ENCODE results near the gene COQ8A.
"Not testable (repeated sequence)": the region's sequence is repeated elsewhere in the genome, so short reads cannot be mapped to it uniquely, and the experiment has no call there.

Gene COQ8A

DNA sequence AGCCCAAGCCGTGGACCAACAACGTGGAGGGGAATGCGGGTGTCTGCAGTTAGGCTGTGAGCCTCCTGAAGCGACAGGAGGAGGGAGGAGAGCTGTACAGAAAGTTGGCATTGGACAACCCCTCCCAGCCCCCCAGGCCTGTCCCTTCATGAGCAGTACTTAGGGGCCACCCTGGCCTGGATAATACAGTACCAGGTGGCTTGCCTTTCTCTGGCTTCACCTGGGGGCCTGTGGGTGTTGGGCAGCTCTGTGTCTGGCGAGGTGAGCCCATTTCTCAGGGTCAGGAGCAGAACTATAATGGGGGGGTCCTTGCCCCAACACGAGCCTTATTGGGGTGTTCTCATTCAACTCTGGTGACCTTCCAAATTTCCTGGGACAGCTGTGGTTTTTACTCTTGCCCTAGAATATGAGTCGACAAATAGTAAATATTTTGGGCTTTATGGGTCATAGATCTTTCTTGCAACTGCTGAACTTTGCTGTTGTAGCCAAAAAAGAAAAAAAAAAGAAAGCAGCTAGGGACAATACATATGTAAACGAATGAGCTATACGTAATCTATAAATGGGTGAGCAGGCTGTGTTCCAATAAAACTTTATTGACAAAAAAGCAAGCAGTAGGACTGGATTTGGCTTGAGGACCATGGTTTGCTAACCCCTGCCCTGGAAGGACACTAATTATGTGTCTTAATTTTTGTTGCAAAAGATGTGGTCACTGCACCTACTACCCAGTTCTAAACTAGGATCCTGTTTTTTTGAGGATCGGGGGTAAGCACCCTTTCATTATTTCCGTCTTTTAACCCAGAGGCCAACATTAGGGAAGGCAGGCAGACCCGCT is 11.4 kb downstream of the COQ8A start:
- no peaks in the 10 kb centered on the region for H3K27me3 ChIP-seq (ENCODE audit: low read depth)
- in situ Hi-C loops (cut with MboI; ENCODE audit: low sequenced_read_pairs), result no loop called here
- DNase-seq (ENCODE audit: low spot score in 2 of 2), result peak in 1 of 2 experiments; percentile 1
- H3K36me3 ChIP-seq (replicated peaks), result no peaks in the 10 kb centered on the region
- H3K9me3 ChIP-seq, result no peaks in the 10 kb centered on the region
- H3K4me3 ChIP-seq, result no peak overlapping the region
- no peaks in the 10 kb centered on the region for H3K4me1 ChIP-seq

DNA sequence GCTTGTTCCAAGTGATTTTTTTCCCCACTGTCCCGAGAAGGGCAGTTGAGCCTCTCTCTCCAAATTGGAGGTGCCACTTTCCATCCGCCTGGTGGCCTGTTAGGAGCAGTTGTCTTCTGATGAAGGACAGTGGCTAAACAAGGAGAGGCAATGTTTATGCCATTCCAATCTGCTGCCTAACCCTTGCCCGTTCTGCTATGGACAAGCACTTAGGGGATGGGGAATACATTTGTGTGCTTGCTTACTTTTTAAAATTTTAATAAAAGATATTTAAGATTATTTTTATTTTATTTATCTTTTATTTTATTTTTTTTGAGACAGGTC is 12.0 kb downstream of the COQ8A start:
- H3K9me3 ChIP-seq, result no peaks in the 10 kb centered on the region
- DNase-seq (ENCODE audit: low spot score in 2 of 2), result no peak
- H3K4me1 ChIP-seq, result no peaks in the 10 kb centered on the region
- in situ Hi-C loops (cut with MboI; ENCODE audit: low sequenced_read_pairs), result no loop called here
- no peak overlapping the region for H3K4me3 ChIP-seq
- no peaks in the 10 kb centered on the region for H3K36me3 ChIP-seq (replicated peaks)
- no peaks in the 10 kb centered on the region for H3K27me3 ChIP-seq (ENCODE audit: low read depth)

DNA sequence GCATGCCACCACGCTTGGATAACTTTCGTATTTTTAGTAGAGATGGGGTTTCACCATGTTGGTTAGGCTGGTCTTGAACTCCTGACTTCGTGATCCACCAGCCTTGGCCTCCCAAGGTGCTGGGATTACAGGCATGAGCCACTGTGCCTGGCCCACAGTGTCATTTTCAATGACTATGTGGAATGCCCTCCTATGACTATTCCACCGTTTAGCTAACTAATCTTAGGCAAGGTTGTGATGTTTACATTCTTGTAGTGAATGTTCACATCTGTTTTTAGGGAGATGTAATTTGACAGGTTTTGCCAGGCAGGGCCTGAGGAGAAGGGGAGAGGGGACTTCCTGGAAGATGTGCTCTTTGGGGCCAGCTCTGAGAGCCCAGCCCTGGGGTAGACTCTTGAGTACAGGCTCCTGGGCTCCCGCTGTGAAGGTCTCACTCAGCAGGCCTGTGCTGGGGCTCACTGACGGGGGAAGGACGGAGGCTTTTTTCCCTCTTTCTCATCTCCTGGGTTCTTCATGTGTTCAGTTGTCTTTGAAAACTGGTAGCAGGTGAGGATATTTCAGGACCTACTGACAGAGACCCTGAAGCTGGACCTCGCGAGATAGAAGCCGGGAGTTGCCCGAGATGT is 13.2 kb downstream of the COQ8A start:
- no peak for DNase-seq (ENCODE audit: low spot score in 2 of 2)
- H3K36me3 ChIP-seq (replicated peaks), result no peaks in the 10 kb centered on the region
- in situ Hi-C loops (cut with MboI; ENCODE audit: low sequenced_read_pairs), result no loop called here
- no peak overlapping the region for H3K4me3 ChIP-seq
- no peaks in the 10 kb centered on the region for H3K9me3 ChIP-seq
- no peaks in the 10 kb centered on the region for H3K27me3 ChIP-seq (ENCODE audit: low read depth)
- H3K4me1 ChIP-seq, result no peaks in the 10 kb centered on the region

DNA sequence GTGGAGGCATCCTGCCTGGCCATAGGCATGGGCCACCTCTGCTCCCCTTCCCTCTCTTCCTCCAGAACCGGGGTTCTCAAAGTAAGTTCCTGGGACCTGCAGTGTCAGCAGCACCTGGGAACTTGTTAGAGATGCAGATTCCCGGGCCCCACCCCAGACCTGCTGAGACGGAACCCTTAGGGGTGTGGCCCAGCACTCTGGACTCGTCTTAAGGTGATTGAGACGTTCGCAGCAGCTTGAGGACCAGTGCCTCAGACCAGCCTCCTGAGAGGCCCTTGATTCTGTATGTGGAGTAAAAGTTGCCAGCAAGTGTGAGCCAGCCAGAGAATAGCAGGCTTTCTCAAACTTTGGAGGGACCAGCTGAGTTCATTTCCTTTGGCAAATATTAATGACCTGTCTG is 14.2 kb downstream of the COQ8A start:
- Histone ChIP-seq H3K4me3 (no peak overlapping the region), H3K9me3 (no peaks in the 10 kb centered on the region), H3K4me1 (no peaks in the 10 kb centered on the region), H3K27me3 (ENCODE audit: low read depth) (no peaks in the 10 kb centered on the region), H3K36me3 (replicated peaks) (no peaks in the 10 kb centered on the region)
- in situ Hi-C loops (cut with MboI; ENCODE audit: low sequenced_read_pairs), result no loop called here
- DNase-seq (ENCODE audit: low spot score in 2 of 2), result no peak

DNA sequence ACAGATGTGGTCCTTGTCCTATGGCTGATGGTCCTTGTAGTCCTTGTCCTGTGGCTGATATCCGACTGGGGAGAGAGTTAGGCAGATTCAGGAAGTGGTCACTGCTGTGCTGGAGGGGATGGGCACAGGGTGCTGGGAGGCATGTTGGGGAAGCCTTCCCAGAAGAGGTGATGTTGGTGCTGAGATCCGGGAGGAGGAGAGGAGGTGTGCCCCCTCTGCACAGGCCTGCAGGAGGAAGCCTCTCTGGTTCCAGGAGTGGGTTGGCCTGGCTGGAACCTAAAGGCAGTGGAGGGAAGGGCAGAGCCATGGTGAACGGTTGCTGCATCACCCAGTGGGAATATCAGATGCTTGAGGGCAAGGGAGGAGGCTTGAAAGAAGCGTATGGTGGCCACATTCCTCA is 14.7 kb downstream of the COQ8A start:
- Histone ChIP-seq H3K4me1 (no peaks in the 10 kb centered on the region), H3K27me3 (ENCODE audit: low read depth) (no peaks in the 10 kb centered on the region), H3K9me3 (no peaks in the 10 kb centered on the region), H3K4me3 (no peak overlapping the region), H3K36me3 (replicated peaks) (no peaks in the 10 kb centered on the region)
- in situ Hi-C loops (cut with MboI; ENCODE audit: low sequenced_read_pairs), result no loop called here
- peak in 1 of 2 experiments; percentile 2 for DNase-seq (ENCODE audit: low spot score in 2 of 2)

DNA sequence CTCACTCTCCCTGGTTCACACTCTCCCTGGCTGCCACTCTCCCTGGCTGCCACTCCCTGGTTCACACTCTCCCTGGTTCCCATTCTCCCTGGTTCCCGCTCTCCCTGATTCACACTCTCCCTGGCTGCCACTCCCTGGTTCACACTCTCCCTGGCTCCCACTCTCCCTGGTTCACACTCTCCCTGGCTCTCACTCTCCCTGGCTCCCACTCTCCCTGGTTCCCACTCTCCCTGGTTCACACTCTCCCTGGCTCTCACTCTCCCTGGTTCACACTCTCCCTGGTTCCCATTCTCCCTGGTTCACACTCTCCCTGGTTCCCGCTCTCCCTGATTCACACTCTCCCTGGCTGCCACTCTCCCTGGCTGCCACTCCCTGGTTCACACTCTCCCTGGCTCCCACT is 15.8 kb downstream of the COQ8A start:
- in situ Hi-C loops (cut with MboI; ENCODE audit: low sequenced_read_pairs); DNase-seq (ENCODE audit: low spot score in 2 of 2): not testable (repeated sequence)

DNA sequence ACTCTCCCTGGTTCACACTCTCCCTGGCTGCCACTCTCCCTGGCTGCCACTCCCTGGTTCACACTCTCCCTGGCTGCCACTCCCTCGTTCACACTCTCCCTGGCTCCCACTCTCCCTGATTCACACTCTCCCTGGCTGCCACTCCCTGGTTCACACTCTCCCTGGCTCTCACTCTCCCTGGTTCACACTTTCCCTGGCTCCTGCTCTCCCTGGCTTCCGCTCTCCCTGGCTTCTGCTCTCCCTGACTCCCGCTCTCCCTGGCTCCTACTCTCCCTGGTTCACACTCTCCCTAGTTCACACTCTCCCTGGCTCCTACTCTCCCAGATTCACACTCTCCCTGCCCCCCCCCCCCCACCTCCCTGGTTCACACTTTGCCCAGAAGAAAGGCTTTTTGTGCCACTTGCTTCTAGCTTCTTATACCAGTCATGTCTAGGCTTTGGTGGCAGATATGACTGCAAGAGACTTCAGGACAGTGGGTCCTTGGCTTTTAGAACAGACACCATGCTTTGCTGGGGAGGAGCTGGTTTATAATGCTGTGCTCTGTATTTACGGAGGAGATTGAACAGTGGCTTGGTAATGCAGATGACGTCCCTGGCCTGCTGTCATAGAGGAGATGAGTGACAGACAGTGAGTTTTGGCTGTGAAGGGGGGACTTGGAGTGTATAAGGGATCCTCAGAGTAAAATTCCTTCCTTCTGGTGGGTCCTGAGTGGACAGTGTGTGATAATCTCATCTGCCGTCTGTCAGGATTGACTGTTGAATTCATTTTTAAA is 17.0 kb downstream of the COQ8A start:
- H3K9me3 ChIP-seq, result no peaks in the 10 kb centered on the region
- in situ Hi-C loops (cut with MboI; ENCODE audit: low sequenced_read_pairs), result no loop called here
- no peaks in the 10 kb centered on the region for H3K4me1 ChIP-seq
- no peaks in the 10 kb centered on the region for H3K27me3 ChIP-seq (ENCODE audit: low read depth)
- no peaks in the 10 kb centered on the region for H3K36me3 ChIP-seq (replicated peaks)
- no peak overlapping the region for H3K4me3 ChIP-seq
- DNase-seq (ENCODE audit: low spot score in 2 of 2), result no peak

More for the DNA sequence above, 15.8 kb downstream of the COQ8A start:
- not testable (repeated sequence) for H3K4me1 ChIP-seq; H3K9me3 ChIP-seq; H3K27me3 ChIP-seq (ENCODE audit: low read depth); H3K36me3 ChIP-seq (replicated peaks); H3K4me3 ChIP-seq

DNA sequence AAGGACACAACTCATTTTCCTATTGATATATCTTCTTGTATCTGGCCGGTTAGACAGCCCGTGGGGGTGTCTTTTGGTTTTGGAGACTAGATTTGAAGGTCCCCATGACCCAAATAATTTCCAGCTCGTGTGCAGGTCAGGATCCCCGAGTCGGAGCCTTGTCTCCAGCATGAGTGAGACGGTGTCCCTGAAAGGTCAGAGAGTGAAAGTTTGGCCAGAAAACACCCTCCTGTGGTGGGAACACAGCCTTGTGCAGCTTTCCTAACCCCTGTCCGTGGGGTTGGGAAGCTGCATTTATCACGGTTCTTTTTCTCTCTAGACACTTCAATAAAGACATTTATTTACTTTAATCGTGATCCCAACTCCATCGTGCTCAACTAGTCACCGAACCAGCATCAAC is 17.6 kb downstream of the COQ8A start:
- in situ Hi-C loops (cut with MboI; ENCODE audit: low sequenced_read_pairs), result no loop called here
- no peaks in the 10 kb centered on the region for H3K4me1 ChIP-seq
- no peak for DNase-seq (ENCODE audit: low spot score in 2 of 2)
- H3K36me3 ChIP-seq (replicated peaks), result no peaks in the 10 kb centered on the region
- no peaks in the 10 kb centered on the region for H3K27me3 ChIP-seq (ENCODE audit: low read depth)
- H3K9me3 ChIP-seq, result no peaks in the 10 kb centered on the region
- no peak overlapping the region for H3K4me3 ChIP-seq

DNA sequence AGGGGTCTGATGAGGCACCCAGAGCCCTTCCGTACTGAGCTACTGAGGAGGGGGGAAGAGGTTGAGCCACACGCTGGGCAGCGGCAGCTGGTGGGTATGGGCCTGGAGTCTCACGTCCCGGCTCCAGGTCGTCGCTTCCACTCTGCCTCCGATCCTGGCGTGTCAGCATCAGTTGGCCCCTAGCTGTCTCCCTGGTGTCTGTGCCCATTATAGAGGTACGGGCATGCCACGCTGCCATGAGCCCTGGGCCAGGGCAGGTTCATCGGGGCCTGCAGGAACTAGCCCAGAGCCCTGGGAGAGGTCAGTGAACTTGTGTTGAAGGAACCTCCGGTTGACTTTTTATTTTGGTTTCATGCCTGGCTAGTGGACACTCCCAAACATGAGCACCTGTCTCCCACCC is 18.2 kb downstream of the COQ8A start:
- Histone ChIP-seq H3K36me3 (replicated peaks) (no peaks in the 10 kb centered on the region), H3K9me3 (no peaks in the 10 kb centered on the region)
- in situ Hi-C loops (cut with MboI; ENCODE audit: low sequenced_read_pairs), result no loop called here

DNA sequence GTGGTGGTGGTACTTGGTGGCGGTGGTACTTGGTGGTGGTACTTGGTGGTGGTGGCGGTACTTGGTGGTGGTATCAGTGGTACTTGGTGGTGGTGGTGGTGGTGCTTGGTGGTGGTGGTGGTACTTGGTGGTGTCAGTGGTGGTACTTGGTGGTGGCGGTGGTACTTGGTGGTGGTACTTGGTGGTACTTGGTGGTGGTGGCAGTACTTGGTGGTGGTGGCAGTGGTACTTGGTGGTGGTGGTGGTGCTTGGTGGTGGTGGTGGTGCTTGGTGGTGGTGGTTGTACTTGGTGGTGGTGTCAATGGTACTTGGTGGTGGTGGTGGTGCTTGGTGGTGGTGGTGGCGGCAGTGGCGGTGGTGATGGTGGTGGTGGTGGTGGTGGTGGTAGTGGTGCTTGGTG is 20.2 kb downstream of the COQ8A start:
- Histone ChIP-seq H3K4me1 (no peaks in the 10 kb centered on the region), H3K36me3 (replicated peaks) (no peaks in the 10 kb centered on the region), H3K9me3 (no peaks in the 10 kb centered on the region)

More for the DNA sequence above, 18.2 kb downstream of the COQ8A start:
- Histone ChIP-seq H3K4me3 (no peak overlapping the region), H3K4me1 (no peaks in the 10 kb centered on the region), H3K27me3 (ENCODE audit: low read depth) (no peaks in the 10 kb centered on the region)
- DNase-seq (ENCODE audit: low spot score in 2 of 2), result no peak

DNA sequence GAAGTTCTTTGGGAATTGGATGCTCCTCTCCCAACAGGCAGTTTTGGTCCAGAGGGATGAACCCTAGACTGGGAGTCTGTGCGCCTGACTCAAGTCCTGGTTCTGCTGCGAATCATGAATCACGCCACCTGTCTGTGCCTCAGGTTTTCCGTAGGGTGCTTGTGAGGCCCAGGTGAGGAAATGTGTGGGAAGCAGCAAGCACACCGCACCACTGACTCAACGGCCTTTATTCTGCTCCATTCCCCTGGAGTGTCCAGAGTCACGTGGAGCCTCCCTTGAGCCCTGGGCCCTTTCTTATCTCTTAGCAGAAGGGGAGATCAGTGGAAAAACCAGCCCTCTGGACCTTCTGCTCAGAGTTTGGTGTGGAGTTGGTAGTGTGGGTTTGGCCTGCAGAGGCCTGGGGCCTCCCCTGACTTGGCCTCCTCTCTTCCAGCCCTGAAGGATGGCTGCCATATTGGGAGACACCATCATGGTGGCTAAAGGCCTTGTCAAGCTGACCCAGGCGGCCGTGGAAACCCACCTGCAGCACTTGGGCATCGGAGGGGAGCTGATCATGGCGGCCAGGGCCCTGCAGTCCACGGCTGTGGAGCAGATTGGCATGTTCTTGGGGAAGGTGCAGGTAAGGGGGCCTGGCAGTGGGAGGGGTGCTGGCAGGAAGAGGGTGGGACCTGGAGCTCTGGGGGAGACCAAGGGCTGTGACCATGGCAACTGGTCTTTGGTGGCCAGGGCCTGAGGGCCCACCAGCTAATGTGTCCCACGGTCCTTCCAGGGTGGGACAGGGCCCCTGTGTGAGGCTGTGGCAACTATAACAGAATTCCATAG is 21.1 kb downstream of the COQ8A start:
- in situ Hi-C loops (cut with MboI; ENCODE audit: low sequenced_read_pairs), result no loop called here
- no peaks in the 10 kb centered on the region for H3K4me1 ChIP-seq
- no peaks in the 10 kb centered on the region for H3K36me3 ChIP-seq (replicated peaks)
- H3K9me3 ChIP-seq, result no peaks in the 10 kb centered on the region
- no peak overlapping the region for H3K4me3 ChIP-seq
- no peak for DNase-seq (ENCODE audit: low spot score in 2 of 2)
- no peaks in the 10 kb centered on the region for H3K27me3 ChIP-seq (ENCODE audit: low read depth)

More for the DNA sequence above, 20.2 kb downstream of the COQ8A start:
- no peak overlapping the region for H3K4me3 ChIP-seq
- in situ Hi-C loops (cut with MboI; ENCODE audit: low sequenced_read_pairs), result no loop called here
- no peak for DNase-seq (ENCODE audit: low spot score in 2 of 2)
- no peaks in the 10 kb centered on the region for H3K27me3 ChIP-seq (ENCODE audit: low read depth)

DNA sequence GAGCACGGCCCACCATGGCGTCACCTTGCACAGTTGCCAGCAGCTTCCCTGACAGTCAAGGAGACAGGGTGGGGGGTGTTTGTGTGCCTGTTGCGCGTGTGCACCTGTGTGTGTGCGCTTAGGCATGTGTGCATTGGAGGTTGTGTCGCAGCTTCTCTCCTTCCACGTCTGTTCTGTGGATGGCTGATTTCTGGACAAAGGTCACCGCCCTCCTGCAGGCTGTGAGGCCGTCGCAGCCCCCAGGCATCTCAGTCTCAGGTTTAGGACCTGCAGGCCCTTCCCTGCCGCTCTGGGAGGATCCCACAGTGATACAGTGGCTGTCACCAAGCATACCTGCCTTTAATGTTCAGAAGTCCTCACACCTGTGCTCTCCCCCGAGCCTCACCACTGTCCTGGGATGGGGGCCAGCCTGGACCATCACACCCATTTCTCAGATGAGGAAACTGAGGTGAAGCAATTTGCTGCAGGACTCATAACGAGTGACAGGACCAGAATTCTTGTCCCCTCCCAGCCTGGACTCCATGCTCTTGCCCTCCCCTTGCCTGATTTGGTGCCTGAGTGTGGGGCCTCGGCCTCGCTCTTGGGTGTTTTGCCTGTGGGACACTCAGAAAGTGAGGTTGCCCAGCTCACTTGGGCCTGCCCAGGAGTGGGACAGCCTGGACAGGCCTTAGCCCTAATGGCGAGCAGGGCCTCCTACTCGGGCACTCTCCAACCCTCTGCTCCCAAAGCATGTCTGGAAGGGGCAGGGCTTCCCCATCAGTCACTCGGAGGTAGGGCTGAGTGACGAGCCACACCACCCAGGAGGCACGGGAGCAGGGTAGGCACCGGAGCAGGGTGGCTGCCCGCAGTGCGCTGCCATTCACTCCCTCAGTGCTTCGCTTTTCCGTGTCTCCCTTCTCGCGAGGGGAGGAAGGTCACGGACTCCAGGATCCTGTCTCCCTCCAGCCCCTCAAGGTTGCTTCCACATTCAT is 22.6 kb downstream of the COQ8A start:
- Histone ChIP-seq H3K4me3 (no peak overlapping the region), H3K36me3 (replicated peaks) (no peaks in the 10 kb centered on the region), H3K27me3 (ENCODE audit: low read depth) (no peaks in the 10 kb centered on the region), H3K9me3 (no peaks in the 10 kb centered on the region), H3K4me1 (no peaks in the 10 kb centered on the region)
- in situ Hi-C loops (cut with MboI; ENCODE audit: low sequenced_read_pairs), result no loop called here
- no peak for DNase-seq (ENCODE audit: low spot score in 2 of 2)

DNA sequence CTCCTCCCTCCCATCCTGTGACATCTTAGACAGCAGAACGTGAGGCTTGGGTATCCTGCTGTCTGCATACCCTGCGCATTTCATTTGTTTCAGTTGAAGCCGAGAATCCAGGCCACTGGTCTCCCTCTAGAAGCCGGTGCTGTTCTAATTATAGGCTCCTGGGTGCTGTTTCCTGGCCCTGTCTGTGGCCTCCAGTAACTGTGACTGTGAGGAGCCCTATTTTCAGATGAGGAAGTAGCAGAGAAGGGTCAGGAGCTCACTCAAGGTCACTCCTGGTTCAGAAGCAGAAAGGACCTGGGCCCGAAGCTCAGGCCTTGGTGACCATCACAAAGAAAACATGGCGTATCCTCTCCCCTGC is 24.0 kb downstream of the COQ8A start:
- in situ Hi-C loops (cut with MboI; ENCODE audit: low sequenced_read_pairs), result no loop called here
- DNase-seq (ENCODE audit: low spot score in 2 of 2), result no peak
- Histone ChIP-seq H3K4me3 (no peak overlapping the region), H3K36me3 (replicated peaks) (no peaks in the 10 kb centered on the region), H3K4me1 (no peaks in the 10 kb centered on the region), H3K9me3 (peaks cover 5% of the 10 kb centered on the region; the same call in 1 of the 2 replicates), H3K27me3 (ENCODE audit: low read depth) (no peaks in the 10 kb centered on the region)
